Measurements from ENCODE around the gene SATB2.

DNA sequence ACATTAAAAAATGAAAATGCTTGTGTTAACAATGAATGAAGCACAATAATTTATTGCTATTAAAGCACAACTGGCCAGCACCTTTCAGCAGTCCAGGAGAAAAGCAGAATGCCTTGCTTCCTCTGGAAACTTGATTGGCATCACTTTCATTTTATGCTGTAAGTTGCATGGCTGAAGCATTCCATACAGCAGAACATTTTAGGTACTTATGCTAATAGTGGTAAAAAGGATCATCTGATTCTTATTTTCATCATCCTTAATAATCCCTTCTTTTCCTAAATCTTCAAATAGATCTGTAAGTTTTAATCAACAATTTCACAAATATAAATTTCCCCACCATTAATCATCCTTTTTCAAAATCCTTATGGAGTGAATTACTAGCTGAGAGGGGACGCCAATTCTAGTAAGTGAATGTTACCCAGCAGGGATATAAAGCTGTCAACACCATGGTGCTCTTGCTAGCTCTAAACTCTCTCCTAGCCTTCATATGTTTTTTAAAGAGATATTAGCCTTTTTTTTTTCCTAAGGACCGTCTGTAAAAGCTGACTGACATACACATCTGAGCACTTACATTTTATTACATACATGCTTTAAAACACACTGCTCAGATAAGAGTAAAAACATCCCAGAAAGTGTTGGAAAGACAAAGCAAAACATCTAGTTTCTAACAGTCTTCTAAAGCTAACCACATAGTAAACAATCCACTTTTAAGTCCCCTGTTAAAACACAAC lies 5.3 kb downstream of the SATB2 start:
- TF ChIP-seq SMC3 (conservative IDR thresholded peaks at IDR 0.05; ENCODE audit: poor library complexity) (no peak), TAF1 (IDR thresholded peaks at IDR 0.05; ENCODE audit: low read depth) (no peak), EZH2 (IDR thresholded peaks at IDR 0.05; ENCODE audit: borderline replicate concordance, insufficient read depth, low read length, poor library complexity, severe bottlenecking) (no peak), RAD21 (conservative IDR thresholded peaks at IDR 0.05) (no peak), EP300 (conservative IDR thresholded peaks at IDR 0.05; ENCODE audit: poor library complexity, severe bottlenecking) (no peak), MXI1 (conservative IDR thresholded peaks at IDR 0.05; ENCODE audit: poor library complexity, severe bottlenecking) (no peak)
- TF ChIP-seq, protein P1, sequence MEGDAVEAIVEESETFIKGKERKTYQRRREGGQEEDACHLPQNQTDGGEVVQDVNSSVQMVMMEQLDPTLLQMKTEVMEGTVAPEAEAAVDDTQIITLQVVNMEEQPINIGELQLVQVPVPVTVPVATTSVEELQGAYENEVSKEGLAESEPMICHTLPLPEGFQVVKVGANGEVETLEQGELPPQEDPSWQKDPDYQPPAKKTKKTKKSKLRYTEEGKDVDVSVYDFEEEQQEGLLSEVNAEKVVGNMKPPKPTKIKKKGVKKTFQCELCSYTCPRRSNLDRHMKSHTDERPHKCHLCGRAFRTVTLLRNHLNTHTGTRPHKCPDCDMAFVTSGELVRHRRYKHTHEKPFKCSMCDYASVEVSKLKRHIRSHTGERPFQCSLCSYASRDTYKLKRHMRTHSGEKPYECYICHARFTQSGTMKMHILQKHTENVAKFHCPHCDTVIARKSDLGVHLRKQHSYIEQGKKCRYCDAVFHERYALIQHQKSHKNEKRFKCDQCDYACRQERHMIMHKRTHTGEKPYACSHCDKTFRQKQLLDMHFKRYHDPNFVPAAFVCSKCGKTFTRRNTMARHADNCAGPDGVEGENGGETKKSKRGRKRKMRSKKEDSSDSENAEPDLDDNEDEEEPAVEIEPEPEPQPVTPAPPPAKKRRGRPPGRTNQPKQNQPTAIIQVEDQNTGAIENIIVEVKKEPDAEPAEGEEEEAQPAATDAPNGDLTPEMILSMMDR (IDR thresholded peaks at IDR 0.05; ENCODE audit: poor library complexity, severe bottlenecking) = no peak
- TF ChIP-seq, protein P2, sequence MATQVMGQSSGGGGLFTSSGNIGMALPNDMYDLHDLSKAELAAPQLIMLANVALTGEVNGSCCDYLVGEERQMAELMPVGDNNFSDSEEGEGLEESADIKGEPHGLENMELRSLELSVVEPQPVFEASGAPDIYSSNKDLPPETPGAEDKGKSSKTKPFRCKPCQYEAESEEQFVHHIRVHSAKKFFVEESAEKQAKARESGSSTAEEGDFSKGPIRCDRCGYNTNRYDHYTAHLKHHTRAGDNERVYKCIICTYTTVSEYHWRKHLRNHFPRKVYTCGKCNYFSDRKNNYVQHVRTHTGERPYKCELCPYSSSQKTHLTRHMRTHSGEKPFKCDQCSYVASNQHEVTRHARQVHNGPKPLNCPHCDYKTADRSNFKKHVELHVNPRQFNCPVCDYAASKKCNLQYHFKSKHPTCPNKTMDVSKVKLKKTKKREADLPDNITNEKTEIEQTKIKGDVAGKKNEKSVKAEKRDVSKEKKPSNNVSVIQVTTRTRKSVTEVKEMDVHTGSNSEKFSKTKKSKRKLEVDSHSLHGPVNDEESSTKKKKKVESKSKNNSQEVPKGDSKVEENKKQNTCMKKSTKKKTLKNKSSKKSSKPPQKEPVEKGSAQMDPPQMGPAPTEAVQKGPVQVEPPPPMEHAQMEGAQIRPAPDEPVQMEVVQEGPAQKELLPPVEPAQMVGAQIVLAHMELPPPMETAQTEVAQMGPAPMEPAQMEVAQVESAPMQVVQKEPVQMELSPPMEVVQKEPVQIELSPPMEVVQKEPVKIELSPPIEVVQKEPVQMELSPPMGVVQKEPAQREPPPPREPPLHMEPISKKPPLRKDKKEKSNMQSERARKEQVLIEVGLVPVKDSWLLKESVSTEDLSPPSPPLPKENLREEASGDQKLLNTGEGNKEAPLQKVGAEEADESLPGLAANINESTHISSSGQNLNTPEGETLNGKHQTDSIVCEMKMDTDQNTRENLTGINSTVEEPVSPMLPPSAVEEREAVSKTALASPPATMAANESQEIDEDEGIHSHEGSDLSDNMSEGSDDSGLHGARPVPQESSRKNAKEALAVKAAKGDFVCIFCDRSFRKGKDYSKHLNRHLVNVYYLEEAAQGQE (IDR thresholded peaks at IDR 0.05; ENCODE audit: borderline replicate concordance) = no peak
